Panc1 (cell line): ENCODE results near the gene EXD3.

ENCODE experiments used
- CTCF ChIP-seq: fragments of 450-650 bp; IDR thresholded peaks from 2 replicates; pipeline ENCODE4 v1.5.1; 2017; ENCODE audit warnings: mild to moderate bottlenecking
- SIN3A ChIP-seq: IDR thresholded peaks from 2 replicates; pipeline ENCODE4 v1.6.1; 2012; ENCODE audit warnings: low read depth, mild to moderate bottlenecking, low read length, moderate library complexity, borderline replicate concordance; ENCODE audit not compliant: insufficient read depth
- TF ChIP-seq, protein P1 (sequence below), 2 experiments: IDR thresholded peaks; 2 replicates each; pipeline ENCODE4 v1.6.1; 2011 to 2012; ENCODE audit warnings: low read depth in 2 of 2, control low read depth in 1 of 2, low read length in 1 of 2, mild to moderate bottlenecking in 1 of 2, moderate library complexity in 1 of 2; ENCODE audit not compliant: insufficient read depth in 1 of 2

DNA sequence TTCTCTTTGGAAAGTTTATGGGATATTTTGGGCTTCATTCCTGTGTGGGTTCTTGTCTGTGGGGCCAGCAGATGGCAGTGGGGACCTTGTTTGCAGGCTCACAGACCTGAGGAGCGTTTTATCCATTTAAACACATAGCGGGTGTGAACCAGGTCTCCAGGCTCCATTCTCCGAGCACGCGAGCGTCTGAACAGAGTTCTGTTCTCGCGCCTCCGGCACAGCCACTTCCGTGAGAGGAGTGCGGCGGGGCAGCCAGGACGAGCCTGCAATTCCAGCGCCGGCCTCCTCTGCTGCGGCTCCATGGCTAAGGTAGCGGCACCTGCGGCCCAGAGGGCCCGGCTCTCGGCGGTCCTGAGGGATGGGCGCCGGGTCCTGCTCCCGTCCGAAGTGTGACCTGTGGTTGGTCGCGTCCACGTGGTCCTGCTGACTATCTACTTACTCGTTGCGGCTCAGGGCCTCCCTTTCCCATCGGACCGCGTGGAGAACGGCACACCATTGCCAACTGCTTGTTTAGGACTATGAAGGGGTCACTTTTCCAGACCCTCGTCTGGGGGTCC is 128.2 kb downstream of the EXD3 start:
- TF ChIP-seq CTCF (no peak), SIN3A (no peak)
- TF ChIP-seq, protein P1, sequence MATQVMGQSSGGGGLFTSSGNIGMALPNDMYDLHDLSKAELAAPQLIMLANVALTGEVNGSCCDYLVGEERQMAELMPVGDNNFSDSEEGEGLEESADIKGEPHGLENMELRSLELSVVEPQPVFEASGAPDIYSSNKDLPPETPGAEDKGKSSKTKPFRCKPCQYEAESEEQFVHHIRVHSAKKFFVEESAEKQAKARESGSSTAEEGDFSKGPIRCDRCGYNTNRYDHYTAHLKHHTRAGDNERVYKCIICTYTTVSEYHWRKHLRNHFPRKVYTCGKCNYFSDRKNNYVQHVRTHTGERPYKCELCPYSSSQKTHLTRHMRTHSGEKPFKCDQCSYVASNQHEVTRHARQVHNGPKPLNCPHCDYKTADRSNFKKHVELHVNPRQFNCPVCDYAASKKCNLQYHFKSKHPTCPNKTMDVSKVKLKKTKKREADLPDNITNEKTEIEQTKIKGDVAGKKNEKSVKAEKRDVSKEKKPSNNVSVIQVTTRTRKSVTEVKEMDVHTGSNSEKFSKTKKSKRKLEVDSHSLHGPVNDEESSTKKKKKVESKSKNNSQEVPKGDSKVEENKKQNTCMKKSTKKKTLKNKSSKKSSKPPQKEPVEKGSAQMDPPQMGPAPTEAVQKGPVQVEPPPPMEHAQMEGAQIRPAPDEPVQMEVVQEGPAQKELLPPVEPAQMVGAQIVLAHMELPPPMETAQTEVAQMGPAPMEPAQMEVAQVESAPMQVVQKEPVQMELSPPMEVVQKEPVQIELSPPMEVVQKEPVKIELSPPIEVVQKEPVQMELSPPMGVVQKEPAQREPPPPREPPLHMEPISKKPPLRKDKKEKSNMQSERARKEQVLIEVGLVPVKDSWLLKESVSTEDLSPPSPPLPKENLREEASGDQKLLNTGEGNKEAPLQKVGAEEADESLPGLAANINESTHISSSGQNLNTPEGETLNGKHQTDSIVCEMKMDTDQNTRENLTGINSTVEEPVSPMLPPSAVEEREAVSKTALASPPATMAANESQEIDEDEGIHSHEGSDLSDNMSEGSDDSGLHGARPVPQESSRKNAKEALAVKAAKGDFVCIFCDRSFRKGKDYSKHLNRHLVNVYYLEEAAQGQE (IDR thresholded peaks at IDR 0.05; ENCODE audit: insufficient read depth in 1 of 2, low read depth in 2 of 2, low read length in 1 of 2): no peak
